Jurkat, Clone E6-1 (cell line): ENCODE results near the gene LUZP2.
"Not testable (repeated sequence)": the region's sequence is repeated elsewhere in the genome, so short reads cannot be mapped to it uniquely, and the experiment has no call there.

Experiments
- DNase-seq: peaks from one replicate; pipeline ENCODE4 v3.0.0-alpha.2; 2011; ENCODE audit warnings: low read depth, low spot score
- H3K4me3 ChIP-seq: 2 replicates; pipeline ENCODE4 v1.5.1; 2011; ENCODE audit warnings: mild to moderate bottlenecking, low read length, control low read depth, moderate library complexity

Gene LUZP2

DNA sequence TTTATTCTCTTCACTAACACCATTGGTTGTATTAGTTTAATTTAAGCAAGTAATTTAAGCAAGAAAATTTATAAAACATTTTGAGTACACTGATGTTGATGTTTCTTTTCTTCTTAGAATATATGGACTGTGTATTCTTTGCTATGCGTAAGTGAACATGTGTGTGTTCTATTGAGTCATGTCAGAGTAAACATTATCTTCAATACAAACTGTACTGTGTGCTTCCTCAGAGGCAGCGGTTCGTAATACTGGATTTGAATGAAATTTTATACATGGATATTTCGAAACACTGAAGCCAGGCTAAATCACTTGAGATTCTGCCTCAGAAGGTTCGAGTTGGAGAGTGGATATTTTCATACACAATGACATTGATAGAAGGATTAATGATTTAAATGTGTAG lies 452.6 kb downstream of the LUZP2 start:
- no peak overlapping the region for H3K4me3 ChIP-seq
- no peak for DNase-seq

GRCh38 chr11:24963852-24964251 lies 467.0 kb downstream of the LUZP2 start:
- no peak for DNase-seq
- H3K4me3 ChIP-seq, result no peak overlapping the region

- H3K4me3 ChIP-seq, result no peak overlapping the region
- DNase-seq, result no peak
Observed at GRCh38 chr11:24965748-24966147, 468.9 kb downstream of the LUZP2 start.

DNA sequence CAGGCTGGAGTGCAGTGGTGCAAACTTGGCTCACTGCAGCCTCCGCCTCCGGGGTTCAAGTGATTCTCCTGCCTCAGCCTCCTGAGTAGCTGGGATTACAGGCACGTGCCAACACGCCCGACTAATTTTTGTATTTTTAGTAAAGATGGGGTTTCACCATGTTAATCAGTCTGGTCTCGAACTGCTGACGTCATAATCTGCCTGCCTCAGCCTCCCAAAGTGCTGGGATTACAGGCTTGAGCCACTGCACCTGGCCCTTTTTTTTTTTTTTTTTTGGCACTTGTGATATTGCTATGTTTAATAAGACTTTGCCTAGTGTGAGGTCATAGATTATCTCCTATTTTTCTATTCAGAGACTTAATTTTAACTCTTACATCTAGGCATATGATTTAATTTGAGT lies 497.1 kb downstream of the LUZP2 start:
- not testable (repeated sequence) for H3K4me3 ChIP-seq, DNase-seq

- not testable (repeated sequence) for DNase-seq, H3K4me3 ChIP-seq
Observed at GRCh38 chr11:24999929-25000328, 503.1 kb downstream of the LUZP2 start.

DNA sequence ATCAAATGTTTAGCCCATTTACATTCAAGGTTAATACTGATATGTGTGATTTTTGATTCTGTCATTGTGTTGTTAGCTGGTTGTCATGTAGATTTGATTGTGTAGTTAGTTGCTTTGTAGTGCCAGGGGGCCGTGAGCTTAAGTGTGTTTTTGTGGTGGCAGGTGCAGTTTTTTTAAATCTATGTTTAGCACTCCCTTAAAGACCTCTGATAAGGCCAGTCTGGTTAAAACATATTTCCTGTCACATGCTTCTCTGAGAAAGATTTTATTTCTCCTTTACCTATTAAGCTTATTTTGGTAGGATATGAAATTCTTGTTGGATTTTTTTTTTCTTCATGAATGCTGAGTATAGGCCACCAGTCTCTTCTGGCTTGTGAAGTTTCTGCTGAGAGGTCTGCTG lies 540.6 kb downstream of the LUZP2 start:
- no peak for DNase-seq
- no peak overlapping the region for H3K4me3 ChIP-seq

GRCh38 chr11:25038131-25038530 lies 541.3 kb downstream of the LUZP2 start:
- no peak for DNase-seq
- no peak overlapping the region for H3K4me3 ChIP-seq

- no peak for DNase-seq
- no peak overlapping the region for H3K4me3 ChIP-seq
Observed at GRCh38 chr11:25039165-25039564, 542.3 kb downstream of the LUZP2 start.

DNA sequence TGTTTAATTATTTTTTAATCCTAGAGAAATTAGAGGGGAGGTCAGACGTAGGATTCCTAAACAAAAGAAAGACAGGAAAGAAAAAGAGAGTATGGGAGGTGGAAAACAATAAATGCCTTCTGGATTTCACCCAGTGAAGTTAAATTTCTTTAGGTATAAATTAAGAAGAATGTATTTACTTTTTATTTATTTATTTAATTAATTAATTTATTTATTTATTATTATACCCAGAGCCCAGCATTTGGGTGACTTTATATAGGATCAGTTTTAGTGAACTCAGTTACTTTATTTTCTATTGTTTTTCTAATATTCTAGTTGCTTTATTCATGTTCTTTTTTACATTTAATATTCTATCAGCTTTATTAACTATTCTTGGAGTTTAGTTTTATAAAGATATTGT lies 551.8 kb downstream of the LUZP2 start:
- no peak for DNase-seq

GRCh38 chr11:25052844-25053243 lies 556.0 kb downstream of the LUZP2 start:
- H3K4me3 ChIP-seq, result no peak overlapping the region

More for the DNA sequence above, 551.8 kb downstream of the LUZP2 start:
- H3K4me3 ChIP-seq, result no peak overlapping the region

DNA sequence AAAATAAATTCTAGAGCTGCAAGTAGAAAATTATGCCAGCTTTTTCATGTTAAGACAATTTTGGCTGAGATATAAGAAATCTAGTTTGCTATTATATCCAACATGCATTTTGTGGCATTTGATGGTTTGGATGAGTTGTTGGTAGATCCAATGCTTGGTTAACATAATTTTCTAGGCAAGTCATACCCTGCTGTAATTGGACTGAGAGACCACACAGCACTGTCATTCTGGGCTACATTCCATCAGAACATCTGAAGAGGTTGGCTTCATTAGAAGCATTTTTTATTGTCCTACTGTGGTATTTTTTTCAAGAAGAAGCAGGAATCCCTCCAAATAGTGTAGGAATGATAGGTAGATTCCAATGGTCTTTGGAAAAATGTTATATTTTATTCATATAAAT lies 561.0 kb downstream of the LUZP2 start:
- DNase-seq, result no peak

More at GRCh38 chr11:25052844-25053243, 556.0 kb downstream of the LUZP2 start:
- DNase-seq, result no peak

DNA sequence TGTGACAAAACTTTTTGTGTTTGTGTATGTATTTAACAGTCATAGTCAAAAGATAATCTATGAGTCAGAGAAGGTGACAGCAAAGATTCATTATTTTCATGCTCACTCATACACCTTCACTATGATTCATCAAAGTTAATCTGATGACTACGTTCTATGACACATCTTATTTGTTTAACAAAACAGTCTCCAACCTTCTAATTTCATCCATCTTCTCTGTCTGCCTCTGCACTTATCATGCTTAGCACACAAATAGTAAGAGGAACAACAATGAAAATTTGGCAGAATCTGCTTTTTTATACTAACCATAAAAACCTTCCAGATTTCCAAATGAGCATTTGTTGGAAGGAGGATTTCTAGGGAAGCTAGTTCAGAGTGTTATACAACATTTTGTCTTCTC lies 568.9 kb downstream of the LUZP2 start:
- no peak for DNase-seq
- no peak overlapping the region for H3K4me3 ChIP-seq

More for the DNA sequence above, 561.0 kb downstream of the LUZP2 start:
- H3K4me3 ChIP-seq, result no peak overlapping the region

- DNase-seq, result no peak
- H3K4me3 ChIP-seq, result no peak overlapping the region
Observed at GRCh38 chr11:25066706-25067105, 569.9 kb downstream of the LUZP2 start.

GRCh38 chr11:25068451-25068850 lies 571.6 kb downstream of the LUZP2 start:
- no peak for DNase-seq
- H3K4me3 ChIP-seq, result no peak overlapping the region

DNA sequence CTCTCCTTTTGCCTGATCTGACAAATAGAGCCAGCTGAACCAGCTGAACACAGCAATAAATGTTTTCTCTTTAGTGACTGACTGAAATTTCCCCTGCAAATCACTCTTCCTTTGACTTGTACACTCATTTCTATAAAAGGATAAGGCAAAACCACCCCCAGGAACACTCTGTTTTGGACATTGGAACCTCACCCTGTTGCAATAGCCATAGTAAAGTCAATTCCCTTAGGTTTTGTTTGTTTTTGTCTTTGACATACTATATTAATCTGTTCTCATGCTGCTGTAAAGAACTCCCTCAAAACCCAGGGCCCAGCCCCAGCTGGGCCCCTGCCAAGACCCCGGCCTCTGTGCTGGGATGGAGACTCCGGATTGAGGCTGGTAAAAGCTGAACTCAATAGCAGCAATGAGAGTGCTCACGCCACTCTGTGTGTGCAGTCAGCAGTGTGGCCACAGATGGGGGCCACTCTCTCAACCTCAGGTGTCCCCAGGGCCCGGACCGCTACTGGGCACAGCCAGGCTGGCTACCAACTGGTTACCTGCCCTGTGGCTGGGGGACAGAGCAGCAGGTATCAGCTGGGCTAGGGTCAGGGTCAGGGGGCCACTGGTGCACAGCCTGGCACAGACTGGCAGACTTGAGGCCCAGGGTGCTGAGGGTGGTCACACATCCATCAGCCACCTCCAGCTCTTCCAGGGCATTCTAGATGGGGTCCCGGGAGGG lies 597.4 kb downstream of the LUZP2 start:
- no peak for DNase-seq
- H3K4me3 ChIP-seq, result no peak overlapping the region

DNA sequence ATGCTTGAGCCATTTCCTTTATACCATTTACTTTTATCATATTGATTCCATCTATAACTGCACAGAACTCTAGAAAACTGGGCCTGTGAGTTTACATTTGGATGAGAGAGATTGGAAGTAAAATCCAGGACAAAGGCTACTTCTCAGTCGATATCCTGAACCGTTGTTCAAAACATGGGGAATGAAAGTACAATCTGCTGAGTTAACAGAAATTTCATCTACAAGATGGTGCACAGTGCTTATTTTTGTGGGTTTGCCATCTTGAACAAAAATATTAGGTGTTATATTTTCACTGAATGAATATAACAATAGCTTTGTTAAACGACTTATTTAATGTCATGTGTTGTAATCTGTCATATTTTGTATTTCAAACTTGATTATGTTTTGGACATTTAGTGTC lies 622.6 kb downstream of the LUZP2 start:
- no peak for DNase-seq
- no peak overlapping the region for H3K4me3 ChIP-seq
